GM18498 (cell line): ENCODE measurements around the gene GPR179.
"Not testable (repeated sequence)": the region's sequence is repeated elsewhere in the genome, so short reads cannot be mapped to it uniquely, and the experiment has no call there.

Experiments used
- ATAC-seq: cut with Tn5 transposase; IDR thresholded peaks from one replicate; pipeline ENCODE4 v1.9.1; 2021; ENCODE audit warnings: mild to moderate bottlenecking, moderate library complexity; ENCODE audit not compliant: unreplicated experiment

Gene GPR179

GRCh38 chr17:38325221-38325851 is 18.4 kb downstream of the GPR179 start:
- ATAC-seq, result no peak

- ATAC-seq, result no peak
Observed at GRCh38 chr17:38324772-38325171, 19.0 kb downstream of the GPR179 start.

DNA sequence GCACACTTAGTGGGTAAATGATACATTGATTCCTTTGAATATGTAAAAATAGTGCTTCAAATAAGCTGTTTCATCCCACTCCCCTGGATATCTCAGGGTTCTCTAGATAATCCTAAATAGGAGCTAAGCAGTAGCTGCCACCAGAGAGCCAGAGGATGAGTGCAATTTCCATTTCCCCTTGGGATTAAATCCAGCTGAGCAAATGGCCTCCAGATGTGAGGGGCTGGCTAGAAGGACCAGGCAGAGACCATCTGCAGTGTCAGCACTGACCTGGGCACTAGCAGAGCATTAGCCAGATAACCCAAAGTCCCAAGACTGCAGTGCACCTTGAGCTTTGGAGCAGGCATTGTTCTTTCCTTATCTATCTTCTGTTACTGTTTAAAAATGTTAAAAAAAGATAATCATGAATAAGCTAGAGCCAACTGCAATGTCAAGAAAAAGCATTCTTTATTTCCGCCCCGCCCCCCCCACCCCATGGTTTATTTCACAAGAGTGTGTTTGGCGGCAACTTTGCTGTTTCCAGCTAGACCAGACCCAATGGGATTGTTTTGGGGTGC is 19.5 kb downstream of the GPR179 start:
- no peak for ATAC-seq

GRCh38 chr17:38322897-38323296 is 20.9 kb downstream of the GPR179 start:
- no peak for ATAC-seq

- ATAC-seq, result no peak
Observed at GRCh38 chr17:38322156-38322779, 21.5 kb downstream of the GPR179 start.

GRCh38 chr17:38320482-38320881 is 23.3 kb downstream of the GPR179 start:
- ATAC-seq, result no peak

GRCh38 chr17:38317081-38317480 is 26.7 kb downstream of the GPR179 start:
- ATAC-seq, result no peak

DNA sequence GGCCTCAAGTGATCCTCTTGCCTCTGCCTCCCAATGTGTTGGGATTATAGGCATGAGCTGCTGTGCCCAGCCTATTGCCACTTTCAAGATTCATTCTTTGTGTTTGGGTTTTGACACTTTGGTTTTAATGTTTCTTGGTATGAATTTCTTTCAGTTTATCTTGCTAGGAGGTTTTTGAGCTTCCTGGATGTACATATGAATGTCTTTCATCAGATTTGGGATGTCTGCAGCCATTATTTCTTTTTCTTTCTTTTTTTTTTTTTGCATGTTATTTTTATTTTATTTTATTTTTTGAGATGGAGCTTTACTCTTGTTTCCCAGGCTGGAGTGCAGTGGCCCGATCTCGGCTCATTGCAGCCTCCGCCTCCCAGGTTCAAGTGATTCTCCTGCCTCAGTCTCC is 28.3 kb downstream of the GPR179 start:
- no peak for ATAC-seq

GRCh38 chr17:38296834-38297517 is 46.8 kb downstream of the GPR179 start, which contains the start of gene MRPL45:
Gene MRPL45 (plus strand): TSS chr17:38297168. CDS start chr17:38297184, 16 bp downstream.
- peak; percentile 93 for ATAC-seq

GRCh38 chr17:38295602-38296365 is 48.0 kb downstream of the GPR179 start:
- ATAC-seq, result not testable (repeated sequence)

DNA sequence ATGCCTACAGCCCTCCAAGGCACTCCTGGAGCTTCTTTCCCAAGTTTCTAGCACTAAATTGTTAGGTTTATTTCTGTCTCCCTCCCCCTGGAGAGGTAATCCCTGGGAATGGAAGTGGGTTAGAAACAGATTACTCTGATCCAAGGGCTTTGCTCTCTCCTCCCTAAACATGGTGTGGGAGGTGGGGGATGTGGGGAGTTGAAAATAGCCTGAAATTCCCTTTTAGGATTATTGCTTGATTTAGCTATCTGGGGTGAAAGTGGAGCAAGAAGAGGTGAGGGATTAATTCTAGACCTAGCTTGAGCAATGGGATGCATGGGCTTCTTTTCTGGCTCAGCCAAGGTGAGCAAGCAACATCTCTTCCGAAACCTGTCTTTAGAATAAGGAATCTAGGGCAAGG is 54.0 kb downstream of the GPR179 start:
- ATAC-seq, result not testable (repeated sequence)

- ATAC-seq, result not testable (repeated sequence)
Observed at GRCh38 chr17:38288217-38288827, 55.4 kb downstream of the GPR179 start.

GRCh38 chr17:38286501-38287091 is 57.2 kb downstream of the GPR179 start:
- ATAC-seq, result peak; percentile 64

- not testable (repeated sequence) for ATAC-seq
Observed at GRCh38 chr17:38285994-38286393, 57.8 kb downstream of the GPR179 start.
